ENCODE data around the gene MPDZ.

Gene MPDZ

DNA sequence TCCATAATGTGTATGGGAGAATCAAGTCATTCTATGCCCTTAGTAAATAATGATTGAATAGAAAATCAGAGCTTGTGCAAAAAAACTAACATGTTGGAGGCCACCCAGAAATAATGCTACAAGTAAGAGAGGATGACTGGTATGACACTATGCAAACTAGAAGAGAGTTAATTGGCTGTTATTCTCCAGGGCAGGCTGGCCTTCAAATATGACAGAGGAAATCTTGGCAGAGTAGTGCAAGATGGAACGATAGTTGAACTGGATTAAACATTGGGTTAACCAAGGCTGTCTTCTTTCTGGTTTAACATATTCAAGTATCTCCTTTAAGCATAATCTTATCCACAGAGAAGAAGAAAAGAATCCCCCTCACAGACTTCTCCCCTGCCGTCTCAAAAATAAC, 196.1 kb downstream of the MPDZ start:
- no peak for DNase-seq (ENCODE audit: low read depth)

DNA sequence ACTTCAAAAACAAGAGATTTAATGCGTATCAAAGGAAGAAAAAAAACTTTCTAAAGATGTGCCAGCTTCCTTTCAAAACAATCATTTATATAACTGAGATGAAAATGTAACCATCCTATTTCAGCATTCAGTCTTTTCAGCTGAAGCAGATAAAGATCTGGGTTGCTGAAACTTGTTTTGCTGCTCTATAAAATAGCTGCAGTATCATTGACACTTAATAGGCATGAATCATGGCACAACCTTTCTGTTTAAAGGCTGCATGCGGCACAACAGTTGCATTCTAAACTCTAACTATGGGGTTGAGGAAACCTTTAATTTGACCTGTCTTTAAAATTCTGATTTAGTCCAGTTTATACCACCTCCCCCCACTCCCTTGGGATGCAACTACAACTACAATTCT, 196.7 kb downstream of the MPDZ start:
- DNase-seq (ENCODE audit: low read depth): no peak

DNA sequence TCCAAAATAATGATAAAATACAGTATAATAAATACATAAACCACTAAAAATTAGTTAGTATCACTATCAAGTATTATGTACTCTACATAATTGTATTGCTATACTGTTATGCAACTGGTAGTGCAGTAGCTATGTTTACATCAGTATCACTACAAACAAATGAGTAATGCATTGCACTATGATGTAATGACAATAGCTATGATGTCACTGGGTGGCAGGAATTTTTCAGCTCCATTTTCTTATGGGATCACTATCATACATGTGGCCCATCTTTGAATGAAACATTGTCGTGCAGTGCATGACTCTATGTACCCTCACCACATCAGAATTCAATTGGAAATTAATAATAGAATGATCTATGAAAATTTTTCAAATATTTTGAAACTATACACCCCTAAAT, 201.3 kb downstream of the MPDZ start:
- DNase-seq (ENCODE audit: low read depth): no peak

DNA sequence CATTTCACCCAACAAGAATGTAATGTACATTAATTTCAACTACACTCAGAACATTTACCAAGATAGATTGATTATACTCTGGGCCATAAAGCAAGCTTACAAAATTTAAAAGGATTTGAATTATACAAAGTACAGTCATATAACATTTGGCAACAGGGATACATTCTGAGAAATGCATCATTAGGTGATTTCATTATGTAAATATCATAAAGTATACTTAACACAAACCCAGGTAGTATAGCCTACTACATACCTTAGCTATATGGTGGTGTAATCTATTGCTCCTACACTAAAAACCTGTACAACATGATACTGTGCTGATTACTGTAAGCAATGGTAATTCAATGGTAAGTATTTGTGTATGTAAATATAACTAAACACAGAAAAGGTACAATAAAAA, 202.9 kb downstream of the MPDZ start:
- no peak for DNase-seq (ENCODE audit: low read depth)

DNA sequence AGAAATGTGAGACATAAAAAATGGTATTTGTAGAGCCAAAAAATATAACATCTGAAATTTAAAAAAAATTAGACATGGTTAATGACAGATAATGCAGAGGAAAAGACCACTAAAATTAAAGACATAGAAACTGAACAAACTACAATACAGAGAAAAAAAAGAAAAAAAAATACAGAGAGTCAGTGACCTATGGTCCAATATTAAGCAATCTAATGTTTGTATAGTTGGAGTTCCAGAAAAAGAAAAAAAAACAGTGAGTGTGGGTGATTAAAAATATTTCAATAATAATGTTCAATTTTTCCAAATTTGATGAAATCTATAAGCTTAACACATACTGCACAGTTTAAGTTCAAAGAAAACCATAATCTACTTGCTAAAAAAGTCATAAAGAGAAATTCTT, 207.6 kb downstream of the MPDZ start:
- DNase-seq (ENCODE audit: low read depth): no peak

DNA sequence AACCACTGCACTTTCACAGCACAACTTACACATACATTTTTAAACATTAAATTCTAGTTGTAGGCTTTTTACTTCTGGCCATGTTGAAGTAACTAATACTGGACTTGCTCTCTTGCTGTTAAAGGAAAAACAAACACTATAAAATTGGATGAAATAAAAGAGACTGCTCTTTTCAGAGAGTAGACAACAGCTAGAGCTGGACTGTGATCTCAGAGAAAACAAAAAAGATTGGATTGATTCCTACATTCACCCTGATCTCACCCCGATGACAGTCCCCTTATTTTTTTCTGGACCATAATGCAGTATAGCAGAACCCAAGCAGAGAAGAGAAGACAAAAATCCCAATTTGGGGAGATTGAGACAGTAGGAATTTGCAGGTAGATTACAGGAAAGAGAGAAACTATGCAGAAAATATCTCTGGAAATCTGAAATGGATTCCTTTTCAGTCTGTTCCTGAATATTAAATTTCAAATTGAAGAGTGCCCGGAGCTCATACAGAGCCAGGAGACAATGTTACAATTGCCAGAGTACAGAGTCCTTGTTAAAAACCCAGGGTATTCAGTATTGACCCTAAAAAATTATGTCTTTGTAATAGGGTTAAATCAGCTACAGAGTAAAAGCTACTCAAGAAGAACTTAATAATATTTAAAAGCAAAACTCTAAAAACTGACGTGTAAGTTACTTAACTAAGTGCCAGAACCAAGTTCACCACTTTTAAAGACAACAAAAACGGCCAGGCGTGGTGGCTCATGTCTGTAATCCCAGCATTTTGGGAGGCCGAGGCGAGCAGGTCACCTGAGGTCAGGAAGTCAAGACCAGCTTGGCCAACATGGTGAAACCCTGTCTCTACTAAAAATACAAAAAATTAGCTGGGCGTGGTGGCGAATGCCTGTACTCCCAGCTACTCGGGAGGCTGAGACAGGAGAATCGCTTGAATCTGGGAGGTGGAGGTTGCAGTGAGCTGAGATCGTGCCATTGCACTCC, 208.6 kb downstream of the MPDZ start:
- DNase-seq (ENCODE audit: low read depth): no peak

DNA sequence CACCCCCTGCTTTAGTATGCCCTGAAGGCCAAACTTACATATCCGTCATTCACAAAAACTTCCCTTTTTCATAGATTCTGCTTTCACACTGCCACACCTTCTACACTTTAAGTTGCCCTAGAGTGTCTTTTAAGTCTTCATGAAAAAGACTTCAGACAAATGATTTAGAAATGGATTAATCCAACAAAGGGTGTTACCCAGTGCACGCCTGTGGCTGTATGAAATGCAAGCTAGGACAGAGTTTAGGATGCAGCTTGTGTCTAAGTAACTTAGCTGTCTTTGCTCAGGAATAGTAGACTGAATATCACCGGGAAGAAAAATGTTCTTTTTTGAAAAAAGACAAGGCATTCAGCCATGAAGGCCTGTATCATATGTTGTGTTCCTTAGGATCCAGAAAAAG, 210.0 kb downstream of the MPDZ start:
- no peak for DNase-seq (ENCODE audit: low read depth)

DNA sequence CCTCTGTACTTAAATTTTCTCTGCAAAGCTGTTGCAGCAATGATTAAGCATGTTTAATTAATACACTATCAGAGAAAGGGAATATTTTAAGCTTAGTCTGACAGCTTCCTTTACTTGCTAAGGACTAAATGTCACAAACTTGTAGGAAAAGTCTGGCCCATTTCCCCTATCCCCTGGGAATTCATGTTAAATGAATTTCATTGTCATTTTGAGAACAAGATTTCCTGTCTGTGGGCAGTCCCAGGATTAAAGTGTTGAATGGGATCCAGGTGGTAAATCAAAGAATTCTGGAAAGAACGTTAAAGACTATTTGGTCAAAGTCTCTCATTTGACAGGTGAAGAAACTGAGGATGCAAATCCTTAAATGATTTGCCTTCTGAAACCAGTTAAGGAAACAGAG, 214.8 kb downstream of the MPDZ start:
- no peak for DNase-seq (ENCODE audit: low read depth)

DNA sequence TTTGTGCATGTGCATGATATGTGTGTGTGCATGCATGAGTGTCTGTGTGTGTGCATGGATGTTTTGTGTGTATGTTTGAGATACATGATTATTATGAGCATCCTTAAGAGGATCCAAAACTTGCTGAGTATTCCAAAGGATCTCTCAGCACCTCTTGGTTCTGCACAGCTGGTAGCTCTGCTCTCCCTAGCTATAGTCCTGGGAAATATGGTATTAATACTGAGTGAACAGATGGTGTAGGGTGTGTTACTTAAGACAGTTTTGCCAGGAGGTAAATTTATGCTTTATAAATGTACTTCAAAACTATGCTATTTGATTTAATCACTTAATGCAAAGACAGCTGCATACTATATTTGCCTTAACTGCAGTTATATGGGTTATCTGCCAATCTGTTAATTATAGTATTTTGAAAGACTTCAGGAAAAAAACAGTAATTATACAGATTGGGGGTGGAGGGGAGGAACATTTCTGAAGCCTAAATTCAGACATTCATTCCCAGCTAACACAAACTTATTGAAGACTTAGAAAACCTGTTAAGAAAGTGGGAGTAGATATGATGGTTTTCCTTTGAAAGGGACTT, 215.5 kb downstream of the MPDZ start:
- DNase-seq (ENCODE audit: low read depth): no peak

DNA sequence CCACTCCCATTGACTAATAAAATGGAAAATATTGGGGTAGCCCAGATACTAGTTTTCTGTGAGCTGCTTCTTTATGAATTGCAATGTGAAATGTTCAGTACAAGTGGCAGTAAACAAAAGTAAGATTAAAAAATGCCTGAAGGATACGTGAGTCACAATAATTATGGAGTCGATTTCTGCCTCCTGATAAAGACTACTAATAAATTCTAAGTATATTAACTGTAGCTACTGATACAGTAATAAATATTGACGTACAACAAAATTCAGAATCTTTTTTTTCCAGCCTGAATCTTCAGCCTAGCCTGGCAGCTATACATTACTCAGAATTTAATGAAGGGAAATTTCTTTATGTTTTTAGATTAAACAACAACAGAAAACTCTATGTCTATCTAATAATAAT, 218.1 kb downstream of the MPDZ start:
- DNase-seq (ENCODE audit: low read depth): no peak

All from stimulated activated CD8-positive, alpha-beta memory T cell treated with anti-CD3 and anti-CD28 coated beads, Interleukin-12 subunit alpha, Interleukin-12 subunit beta, amount 100 ng/mL, for 1 hour (primary cell).